NCI-H2171 (cell line): ENCODE results near the gene TMEM178B.
"Not testable (repeated sequence)": the region's sequence is repeated elsewhere in the genome, so short reads cannot be mapped to it uniquely, and the experiment has no call there.

Experiments used
- DNase-seq: peaks from one replicate; lab custom pipeline; 2025; lab: John Stamatoyannopoulos, UW

Gene TMEM178B

DNA sequence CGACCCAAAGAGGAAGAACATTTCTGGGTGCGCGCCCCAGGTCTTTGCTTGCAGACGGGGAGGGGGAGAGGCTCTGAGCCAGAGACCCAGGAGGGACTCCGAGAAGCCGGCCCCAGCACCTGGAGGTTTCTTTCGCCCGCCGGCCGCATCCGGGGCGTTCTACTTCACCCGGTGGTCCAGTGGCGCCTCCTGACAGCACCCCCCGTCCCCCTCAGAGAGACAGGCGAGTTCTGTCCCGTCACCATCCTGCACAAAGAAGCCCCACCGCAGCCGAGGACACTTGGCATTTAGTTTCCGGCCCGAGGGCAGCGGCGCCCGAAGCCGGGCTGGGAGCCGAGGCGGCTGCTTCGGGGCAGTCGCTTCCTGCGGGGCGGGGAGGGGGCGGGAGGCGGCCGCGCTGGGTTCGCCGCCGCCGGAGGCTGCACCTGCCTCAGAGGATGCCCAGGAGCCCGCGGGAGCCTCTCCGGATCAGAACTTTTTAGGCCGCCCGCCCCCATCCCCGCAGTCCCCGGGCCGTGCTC lies at the start of gene TMEM178B:
TSS of gene TMEM178B (plus strand) at position 424 of the 521 bp plus-strand sequence.
- DNase-seq = no peak

DNA sequence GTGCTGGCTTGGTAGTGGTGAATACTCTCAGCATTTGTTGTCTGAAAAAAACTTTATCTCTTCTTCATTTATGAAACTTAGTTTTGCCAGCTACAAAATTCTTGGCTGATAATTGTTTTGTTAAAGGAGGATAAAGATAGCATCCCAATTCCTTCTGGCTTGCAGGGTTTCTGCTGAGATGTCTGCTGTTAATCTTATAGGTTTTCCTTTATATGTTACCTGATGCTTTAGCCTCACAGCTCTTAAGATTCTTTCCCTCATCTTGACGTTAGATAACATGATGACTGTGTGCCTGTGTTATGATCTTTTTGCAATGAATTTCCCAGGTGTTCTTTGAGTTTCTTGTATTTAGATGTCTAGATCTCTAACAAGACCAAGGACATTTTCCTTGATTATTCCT lies 49.2 kb upstream of the TMEM178B start:
- no peak for DNase-seq

DNA sequence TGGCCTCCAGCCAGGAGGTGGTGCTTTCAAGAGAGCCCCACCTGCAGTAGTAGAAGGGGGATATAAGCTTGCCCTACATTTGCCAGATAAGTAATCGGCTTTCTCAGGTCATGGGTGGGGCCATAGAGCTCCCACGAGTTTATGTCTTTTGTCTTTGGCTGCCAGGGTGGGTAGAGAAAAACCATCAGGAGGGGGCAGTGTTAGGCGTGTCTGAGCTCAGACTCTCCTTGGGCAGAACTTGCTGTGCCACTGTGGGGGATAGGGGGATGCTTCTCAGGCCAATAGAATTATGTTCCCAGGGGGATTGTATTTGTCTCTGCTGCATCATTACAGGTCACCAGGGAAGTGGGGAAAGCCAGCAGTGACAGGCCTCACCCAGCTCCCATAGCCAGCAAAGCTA lies 46.8 kb upstream of the TMEM178B start:
- no peak for DNase-seq

DNA sequence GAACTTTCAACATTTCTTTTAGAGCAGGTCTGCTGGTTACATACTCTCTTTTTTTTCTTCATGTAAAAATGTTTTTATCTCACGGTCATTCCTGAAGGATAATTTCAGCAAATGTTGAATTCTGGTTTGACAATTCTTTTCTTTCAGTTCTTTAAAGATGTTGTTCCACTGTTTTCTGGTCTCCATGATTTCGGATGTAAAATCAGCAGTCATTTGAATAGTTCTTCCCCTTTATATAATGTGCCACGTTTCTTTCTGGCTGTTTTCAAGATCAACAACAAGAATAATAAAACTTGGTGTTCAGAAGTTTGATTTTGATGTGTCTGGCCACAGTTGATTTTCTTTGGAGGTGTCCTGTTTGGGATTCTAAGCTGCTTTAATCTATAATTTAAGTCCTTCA lies 45.1 kb upstream of the TMEM178B start:
- no peak for DNase-seq

DNA sequence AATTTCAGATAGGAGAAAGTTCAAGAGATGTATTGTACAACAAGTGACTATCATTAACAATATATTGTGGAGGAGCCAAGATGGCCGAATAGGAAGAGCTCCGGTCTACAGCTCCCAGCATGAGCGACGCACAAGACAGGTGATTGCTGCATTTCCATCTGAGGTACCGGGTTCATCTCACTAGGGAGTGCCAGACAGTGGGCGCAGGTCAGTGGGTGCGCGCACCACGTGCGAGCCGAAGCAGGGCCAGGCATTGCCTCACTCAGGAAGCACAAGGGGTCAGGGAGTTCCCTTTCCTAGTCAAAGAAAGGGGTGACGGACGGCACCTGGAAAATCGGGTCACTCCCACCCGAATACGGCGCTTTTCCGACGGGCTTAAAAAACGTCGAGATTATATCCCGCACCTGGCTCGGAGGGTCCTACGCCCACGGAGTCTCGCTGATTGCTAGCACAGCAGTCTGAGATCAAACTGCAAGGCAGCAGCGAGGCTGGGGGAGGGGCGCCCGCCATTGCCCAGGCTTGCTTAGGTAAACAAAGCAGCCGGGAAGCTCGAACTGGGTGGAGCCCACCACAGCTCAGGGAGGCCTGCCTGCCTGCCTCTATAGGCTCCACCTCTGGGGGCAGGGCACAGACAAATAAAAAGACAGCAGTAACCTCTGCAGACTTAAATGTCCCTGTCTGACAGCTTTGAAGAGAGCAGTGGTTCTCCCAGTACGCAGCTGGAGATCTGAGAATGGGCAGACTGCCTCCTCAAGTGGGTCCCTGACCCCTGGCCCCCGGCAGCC lies 41.1 kb upstream of the TMEM178B start:
- not testable (repeated sequence) for DNase-seq

DNA sequence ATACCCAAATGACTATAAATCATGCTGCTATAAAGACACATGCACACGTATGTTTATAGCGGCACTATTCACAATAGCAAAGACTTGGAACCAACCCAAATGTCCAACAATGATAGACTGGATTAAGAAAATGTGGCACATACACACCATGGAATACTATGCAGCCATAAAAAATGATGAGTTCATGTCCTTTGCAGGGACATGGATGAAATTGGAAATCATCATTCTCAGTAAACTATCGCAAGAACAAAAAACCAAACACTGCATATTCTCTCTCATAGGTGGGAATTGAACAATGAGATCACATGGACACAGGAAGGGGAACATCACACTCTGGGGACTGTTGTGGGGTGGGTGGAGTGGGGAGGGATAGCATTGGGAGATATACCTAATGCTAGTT lies 35.8 kb upstream of the TMEM178B start:
- not testable (repeated sequence) for DNase-seq

DNA sequence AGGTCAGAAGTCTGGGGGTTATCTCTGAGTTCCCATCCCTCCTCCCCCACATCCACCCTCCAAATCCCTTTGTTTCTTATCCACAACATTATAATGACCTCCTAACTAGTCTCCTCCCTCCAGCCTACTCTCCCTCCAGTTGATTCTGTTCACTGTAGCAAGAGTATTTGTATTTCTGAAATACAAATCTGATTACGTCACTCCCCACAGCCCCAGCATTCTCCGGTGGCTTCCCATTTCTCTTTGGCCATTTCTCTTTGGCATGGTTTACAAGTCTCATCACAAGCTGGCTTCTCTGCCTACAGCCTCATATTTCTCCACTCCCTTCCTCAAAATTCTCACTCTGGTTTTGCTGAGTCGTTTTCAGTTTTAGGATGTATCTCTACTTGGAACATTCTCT lies 34.5 kb upstream of the TMEM178B start:
- DNase-seq = no peak

DNA sequence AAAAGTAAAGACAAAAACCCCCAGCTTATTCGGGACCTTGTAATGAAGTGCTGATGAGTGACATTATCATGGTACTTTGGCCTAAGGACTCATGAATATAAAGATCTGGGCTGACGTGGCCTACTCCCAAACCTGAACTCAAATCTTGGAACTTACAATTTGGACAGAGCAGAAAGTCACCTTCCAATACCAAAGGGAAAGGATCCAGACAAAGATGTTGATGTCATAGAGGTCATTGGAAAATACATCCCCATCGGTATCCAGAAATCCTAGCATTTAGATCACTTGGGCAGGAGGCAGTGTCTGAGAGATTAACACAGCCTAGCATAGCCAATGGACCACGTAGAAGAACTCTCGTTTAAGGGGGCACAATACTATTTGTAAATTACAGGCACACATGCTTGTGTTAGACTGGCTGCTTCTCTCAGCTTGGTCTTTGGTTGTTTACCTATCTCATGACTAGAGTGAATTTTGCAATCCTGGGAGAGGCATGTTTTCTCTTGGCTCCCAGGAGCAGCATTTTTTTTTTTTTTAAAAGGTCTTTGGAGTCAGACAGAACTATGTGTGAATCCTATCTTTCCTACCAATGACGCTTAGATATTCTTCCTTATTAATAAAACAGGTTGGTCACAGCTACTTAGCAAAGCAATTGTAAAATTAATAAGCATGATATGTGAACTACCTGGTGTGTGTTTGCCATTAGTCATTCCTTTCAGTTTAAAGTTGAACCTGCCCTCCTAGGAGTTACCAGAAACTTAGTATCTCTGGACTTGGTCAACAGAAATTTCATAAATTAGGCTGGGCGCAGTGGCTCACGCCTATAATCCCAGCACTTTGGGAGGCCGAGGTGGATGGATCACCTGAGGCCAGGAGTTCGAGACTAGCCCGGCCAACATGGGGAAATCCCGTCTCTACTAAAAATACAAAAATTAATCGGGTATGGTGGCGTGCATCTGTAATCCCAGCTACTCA lies 31.4 kb upstream of the TMEM178B start:
- no peak for DNase-seq

DNA sequence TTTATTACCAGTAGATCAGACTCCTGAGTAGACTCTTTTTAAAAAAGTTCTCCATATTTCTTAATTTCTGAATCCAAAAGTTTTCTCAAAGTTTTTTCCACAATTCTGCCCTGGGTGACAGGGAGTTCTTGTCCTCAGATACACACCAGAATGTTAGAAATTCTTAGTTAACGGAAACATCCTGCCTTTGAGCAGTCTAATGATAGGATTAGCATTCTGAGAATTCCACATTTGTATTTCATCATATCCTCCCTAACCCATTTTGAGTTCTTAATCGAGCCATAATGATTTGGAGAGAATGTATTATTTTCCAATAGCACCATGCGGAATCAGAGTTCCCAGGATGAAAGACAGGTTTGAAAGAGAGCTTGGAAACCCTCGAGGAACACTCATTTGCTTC lies 30.2 kb upstream of the TMEM178B start:
- no peak for DNase-seq

DNA sequence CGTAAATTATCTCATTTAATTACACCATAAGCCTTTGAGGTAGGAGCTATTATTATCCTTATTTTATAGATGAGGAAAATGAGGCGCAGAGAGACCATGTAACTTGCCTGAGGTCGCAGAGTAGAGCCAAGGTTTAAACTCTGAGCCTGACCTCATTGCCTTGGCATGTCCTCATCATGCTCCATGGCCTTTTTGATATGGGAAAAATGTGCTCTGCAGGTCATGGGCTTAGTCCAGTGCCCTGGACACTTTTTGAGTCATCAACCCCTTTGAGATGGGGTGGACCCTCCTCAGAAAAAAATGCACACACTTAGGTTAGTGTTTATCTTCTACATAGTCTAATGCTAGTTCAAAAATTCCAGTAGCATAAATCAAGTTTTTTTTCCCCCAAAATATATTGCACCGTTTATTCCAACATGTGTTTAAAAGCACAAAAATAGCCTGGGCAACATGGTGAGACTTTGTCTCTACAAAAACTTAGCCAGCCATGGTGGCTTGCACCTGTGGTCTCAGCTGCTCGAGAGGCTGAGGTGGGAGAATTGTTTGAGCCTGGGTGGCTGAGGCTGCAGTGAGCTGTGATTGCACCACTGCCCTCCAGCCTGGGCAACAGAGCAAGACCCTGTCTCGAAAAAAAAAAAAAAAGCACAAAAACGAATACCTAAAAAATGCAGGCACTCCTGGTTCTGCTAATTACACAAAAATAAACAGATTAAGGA lies 28.6 kb upstream of the TMEM178B start:
- no peak for DNase-seq

DNA sequence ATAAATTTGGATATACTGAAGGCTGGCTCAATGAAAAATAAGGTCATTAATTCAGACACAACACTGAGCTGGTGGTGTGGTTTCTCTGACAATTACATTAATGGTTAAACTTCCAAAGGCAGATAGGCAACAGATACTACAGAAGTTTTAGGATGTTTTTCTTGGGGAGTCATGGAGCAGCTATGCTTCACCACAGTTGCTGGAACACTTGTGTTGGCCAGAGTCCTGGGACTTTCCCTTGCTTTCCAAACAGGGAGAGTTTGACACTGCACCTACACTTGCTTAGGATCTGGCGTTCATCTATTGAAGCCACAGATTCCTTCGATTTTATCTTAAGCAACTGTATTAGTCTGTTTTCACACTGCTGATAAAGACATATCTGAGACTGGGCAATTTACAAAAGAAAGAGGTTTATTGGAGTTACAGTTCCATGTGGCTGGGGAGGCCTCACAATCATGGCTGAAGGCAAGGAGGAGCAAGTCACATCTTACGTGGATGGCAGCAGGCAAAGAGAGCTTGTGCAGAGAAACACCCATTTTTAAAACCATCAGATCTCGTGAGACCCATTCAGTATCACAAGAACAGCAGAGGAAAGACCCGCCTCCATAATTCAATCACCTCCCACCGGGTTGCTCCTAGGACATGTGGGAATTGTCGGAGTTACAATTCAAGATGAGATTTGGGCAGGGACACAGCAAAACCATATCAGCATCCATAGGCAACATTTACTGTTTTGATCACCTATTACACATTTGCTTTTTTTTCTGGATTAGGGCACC lies 27.8 kb upstream of the TMEM178B start:
- DNase-seq = no peak

DNA sequence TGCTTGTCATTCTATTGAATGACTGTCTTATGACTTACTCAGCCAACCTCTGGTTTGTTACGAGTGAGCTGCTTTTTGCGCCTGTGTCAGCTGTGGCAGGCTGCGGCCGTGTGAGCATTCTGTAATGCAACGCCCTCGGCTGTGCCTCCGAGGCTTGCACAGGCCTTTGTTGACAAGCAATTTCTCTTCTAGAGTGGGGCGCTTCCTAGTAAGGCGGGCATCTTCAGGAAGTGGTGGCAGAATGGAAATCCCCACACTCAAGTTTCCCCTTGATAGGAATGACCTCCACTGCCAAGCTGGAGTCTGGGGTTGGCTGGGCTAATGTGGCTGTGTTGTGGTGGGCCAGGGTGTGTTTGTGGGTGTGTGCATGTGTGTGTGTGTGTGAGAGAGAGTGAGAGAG lies 20.2 kb upstream of the TMEM178B start:
- DNase-seq = no peak

DNA sequence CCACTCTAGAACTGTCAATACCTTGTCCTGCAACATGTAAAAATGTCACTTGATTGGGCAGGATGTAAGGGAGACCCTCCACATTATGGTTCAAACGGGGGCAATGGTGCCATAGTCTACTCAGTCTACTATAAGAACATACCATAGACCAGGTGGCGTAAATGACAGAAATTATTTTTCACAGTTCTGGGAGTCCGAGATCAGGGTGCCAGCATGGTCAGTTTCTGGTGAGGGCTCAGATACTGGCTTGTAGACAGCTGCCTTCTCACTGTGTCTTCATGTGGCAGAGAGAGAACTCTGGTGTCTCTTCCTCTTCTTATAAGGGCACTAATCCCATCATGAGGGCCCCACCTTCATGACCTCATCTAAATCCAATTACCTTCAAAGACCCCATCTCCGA lies 18.7 kb upstream of the TMEM178B start:
- DNase-seq = no peak

DNA sequence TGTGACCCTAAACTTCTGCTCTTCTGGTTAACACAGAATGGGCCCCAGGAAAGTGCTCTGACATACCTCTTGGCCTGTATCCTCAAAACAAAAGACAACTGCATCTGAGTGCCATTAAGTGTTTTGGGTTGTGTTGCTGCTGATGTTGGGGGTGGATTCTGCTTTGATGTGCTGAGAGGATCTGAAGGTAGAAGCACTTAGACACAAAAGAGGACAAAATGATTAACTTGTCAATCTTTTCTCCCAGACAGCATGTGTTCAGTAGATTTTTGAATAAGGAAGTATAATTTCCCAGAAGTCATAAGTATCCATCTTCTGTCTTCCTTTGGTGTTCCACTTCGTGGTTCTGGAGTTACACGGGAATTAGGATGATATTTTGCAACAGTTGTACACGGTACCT lies 16.1 kb upstream of the TMEM178B start:
- no peak for DNase-seq

DNA sequence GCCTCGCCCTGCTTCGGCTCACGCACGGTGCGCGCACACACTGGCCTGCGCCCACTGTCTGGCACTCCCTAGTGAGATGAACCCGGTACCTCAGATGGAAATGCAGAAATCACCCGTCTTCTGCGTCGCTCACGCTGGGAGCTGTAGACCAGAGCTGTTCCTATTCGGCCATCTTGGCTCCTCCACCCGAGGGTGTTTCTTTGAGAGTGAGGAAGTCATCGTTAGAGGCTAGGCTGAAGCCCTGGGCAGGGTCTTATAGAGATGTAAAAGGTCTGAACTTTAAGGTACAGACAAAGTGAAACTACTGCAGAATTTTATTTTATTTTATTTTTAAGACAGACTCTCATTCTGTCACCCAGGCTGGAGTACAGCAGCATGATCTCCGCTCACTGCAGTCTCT lies 6.0 kb upstream of the TMEM178B start:
- DNase-seq = not testable (repeated sequence)

DNA sequence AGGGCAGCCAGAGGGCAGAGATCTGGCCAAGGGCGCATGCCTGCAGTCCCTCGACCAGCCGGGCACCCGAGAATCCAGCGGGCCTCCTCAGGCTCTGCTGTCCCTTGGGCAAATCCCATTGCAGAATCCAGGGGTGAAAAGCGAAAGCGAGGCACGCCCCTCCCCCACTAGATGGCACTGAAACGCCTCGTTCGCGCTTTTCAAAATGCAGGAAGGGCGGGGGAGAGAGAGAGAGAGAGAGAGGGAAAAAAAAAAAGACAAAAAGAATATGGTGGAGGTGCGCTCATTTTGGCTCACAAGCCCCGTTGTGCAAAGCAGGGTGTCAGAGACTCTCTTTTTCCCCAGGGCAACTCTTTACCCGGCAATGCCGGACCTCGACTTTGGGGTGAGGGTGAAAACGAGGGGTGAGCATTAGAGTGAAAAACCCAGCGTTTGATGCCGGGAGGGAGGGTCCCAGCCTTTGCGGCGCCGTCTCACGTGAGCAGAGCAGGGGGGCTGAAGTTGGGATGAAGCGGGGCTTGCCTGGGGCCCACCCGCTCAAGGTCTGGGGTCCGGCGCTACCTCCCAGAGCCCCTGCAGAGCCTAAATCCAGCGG lies 2.5 kb upstream of the TMEM178B start:
- DNase-seq = peak; percentile 94

DNA sequence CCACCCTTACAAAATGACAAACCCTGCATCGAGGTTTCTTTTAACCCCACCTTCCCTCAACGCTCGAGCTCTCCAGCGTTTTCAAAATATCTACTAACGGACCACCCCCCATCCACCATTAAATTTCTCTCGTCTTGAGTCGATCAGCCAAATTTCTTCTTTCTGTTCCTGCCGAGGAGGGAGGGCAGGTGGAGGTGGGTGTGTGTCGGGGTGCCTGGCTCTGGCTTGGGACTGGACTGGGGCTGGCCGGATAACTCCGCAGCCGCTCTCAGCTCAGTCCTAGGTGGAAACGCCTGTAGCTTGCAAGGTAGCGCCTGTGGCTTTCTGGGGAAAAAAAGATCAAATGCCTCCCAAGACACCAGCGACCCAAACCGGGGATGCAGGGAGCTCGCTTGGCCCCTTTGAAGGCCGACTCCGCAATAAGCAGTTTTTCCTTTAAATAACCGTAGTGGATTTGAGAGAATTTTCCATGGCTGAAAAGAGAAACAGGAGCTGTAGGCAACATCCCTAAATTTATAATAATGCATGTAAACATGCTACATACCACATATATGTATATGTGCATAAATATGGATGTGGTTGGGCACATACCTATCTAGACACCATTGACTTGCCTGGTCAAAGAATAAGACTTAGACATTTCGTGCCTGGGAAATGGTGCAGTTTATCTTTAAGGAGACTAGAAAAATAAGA lies 1.9 kb upstream of the TMEM178B start:
- peak; percentile 10 for DNase-seq

DNA sequence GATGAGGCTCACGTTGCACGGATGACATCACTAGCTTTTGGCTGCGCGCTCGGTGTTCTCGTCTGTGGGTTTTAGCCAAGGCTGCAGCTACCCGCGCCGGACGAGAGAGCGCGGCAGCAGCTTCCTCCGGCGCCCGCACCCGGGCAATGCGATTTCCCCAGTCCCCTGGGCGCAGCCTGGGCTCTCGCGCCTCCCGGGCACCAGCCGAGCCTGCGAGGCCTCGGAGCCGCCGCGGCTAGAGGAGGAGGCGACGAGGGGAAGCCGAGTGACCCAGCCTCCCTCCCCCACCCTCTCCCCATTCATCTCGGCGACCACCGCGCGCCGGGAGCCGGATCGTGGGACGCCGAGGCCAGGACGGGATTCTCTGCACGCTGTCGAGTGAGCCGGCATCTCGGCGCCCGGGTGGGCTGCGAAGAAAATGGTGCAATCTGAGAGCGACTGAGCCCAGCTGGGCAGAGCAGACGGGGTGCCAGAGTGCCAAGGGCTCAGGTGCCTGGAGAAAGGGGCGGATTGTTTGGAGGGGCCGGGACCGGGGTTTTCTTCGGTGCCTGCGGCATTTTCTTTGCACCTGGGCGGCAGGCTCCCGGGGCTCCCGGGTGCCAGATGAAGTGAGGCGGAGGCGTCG lies 1.2 kb upstream of the TMEM178B start:
- peak; percentile 66 for DNase-seq

DNA sequence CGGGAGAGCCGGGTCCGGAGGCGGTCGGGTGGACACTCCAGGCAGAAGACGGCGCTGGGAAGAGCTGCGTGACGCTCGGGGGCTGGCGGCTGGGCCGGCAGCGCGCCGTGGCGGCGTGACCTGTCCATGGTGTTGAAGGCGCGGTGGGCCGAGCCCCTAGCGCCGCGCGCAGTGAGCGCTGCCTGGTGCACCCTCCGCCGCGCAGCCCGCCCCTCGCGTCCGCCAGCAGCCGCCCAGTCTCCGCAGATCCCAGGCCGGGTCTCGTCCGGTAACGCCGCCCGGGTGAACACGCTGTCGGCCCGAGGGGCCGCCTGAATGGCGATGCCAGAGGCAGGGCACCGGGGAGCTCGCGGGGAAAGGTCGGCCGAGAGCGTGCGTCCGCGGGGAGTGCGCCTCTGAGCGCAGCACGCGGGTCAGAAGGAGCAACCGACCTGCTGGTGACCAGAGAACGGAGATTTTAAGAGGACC lies 657 bp upstream of the TMEM178B start:
- DNase-seq = no peak
